Sigmoid colon (tissue), 7 donors: Measurements from ENCODE around the gene HDAC9. TPM values are rescaled to one million over a fixed set of nuclear protein-coding genes. Genes with fewer than 3 reads are reported as not detected.

Experiments
- DNase-seq: peaks from one replicate; pipeline ENCODE4 v3.0.0-alpha.2; 2019
- H3K27ac ChIP-seq, 4 donors: fragments of 200-600 bp; sonication (generic); one replicate each; pipeline ENCODE4 v1.5.1; 2016 to 2019; ENCODE audit warnings: mild to moderate bottlenecking in 1 of 4
- H3K27me3 ChIP-seq, 3 donors: fragments of 200-600 bp; sonication (generic); one replicate each; pipeline ENCODE4 v1.5.1; 2019; ENCODE audit warnings: mild to moderate bottlenecking in 1 of 3
- H3K36me3 ChIP-seq, 4 donors: fragments of 200-600 bp; sonication (generic); one replicate each; pipeline ENCODE4 v1.5.1; 2016 to 2019
- H3K4me1 ChIP-seq, 4 donors: fragments of 200-600 bp; sonication (generic); one replicate each; pipeline ENCODE4 v1.5.1; 2017 to 2019
- H3K4me3 ChIP-seq, 4 donors: fragments of 200-600 bp; sonication (generic); one replicate each; pipeline ENCODE4 v1.5.1; 2017 to 2019; ENCODE audit warnings: mild to moderate bottlenecking in 2 of 4, moderate library complexity in 1 of 4
- H3K9me3 ChIP-seq, 4 donors: fragments of 200-600 bp in 3 of 4; sonication (generic) in 3 of 4; one replicate each; pipeline versions ENCODE4 v1.5.1 to v1.6.1; 2013 to 2019
- CTCF ChIP-seq, 4 experiments: fragments of 450-650 bp in 3 of 4; fragments of 200-600 bp in 1 of 4; IDR thresholded peaks; one replicate each; pipeline ENCODE4 v1.5.1; 2016 to 2019; ENCODE audit warnings: antibody characterized with exemption in 4 of 4, mild to moderate bottlenecking in 3 of 4, moderate library complexity in 2 of 4
- EP300 ChIP-seq, 4 donors: sonication (generic); formaldehyde crosslinking; IDR thresholded peaks; one replicate each; pipeline ENCODE4 v1.6.1; 2017; ENCODE audit warnings: antibody characterized with exemption in 4 of 4
- POLR2A ChIP-seq, 2 donors: fragments of 450-650 bp; IDR thresholded peaks; one replicate each; pipeline ENCODE4 v1.6.1; 2016; ENCODE audit warnings: antibody characterized with exemption in 2 of 2, mild to moderate bottlenecking in 2 of 2, moderate library complexity in 2 of 2
- POLR2AphosphoS5 ChIP-seq, 4 donors: sonication (generic); formaldehyde crosslinking; IDR thresholded peaks; one replicate each; pipeline ENCODE4 v1.6.1; 2017; ENCODE audit warnings: antibody characterized with exemption in 4 of 4
- WGBS, 2 donors: extraction: QIAGEN DNeasy Blood & Tissue Kit; methylation state at CpG; one replicate each; pipeline ENCODE4 v1.1.7; 2013; 5-methylcytosine and 5-hydroxymethylcytosine counted together
- intact Hi-C: fragments of 100-400 bp; cut with DNase I; formaldehyde crosslinking; loops from one replicate; pipeline ENCODE4 v1.15.1; 2023
- polyA plus RNA-seq, 3 donors: library from polyadenylated mRNA; stranded (reverse); fragments of 200-250 nt; gene quantifications; one replicate each; pipeline ENCODE4 v1.2.3, GENCODE V29; 2013
- total RNA-seq, 4 donors: library from RNA; depleted of rRNA; stranded (reverse); fragments of >200 nt; gene quantifications; one replicate each; pipeline ENCODE4 v1.1.0, GENCODE V29; 2016
- donor health status: healthy with polysubstance abuse.
- donor health status: Bipolar disorder and iron deficiency.
- donor health status: healthy.

The HDAC9 gene
- total and polyA plus RNA-seq, 7 donors: 2.4 to 38.2 (median 22.2) TPM

- no peak for TF ChIP-seq CTCF (IDR thresholded peaks at IDR 0.05)
- TF ChIP-seq POLR2A (IDR thresholded peaks at IDR 0.05): no peak
- TF ChIP-seq POLR2AphosphoS5 (IDR thresholded peaks at IDR 0.05): no peak
- TF ChIP-seq EP300 (IDR thresholded peaks at IDR 0.05): no peak
- peaks cover 0 to 8% (median 2%) of the 10 kb centered on the region in 4 donors for H3K4me1 ChIP-seq
- peaks cover 0 to 5% (median 2%) of the 10 kb centered on the region in 4 donors for H3K36me3 ChIP-seq
- intact Hi-C loops: no loop called here
- H3K27ac ChIP-seq: no peak overlapping the region
- no peaks in the 10 kb centered on the region for H3K9me3 ChIP-seq
- H3K4me3 ChIP-seq: no peak overlapping the region
- DNase-seq: no peak
- H3K27me3 ChIP-seq: no peaks in the 10 kb centered on the region
- WGBS, 2 donors: 46 to 64% methylated on average over 3 of the region's 3 CpGs
These were observed 149.4 kb downstream of the HDAC9 start for GRCh38 chr7:18644981-18645380.

GRCh38 chr7:18647582-18647981, 152.0 kb downstream of the HDAC9 start:
- no peaks in the 10 kb centered on the region for H3K9me3 ChIP-seq
- H3K36me3 ChIP-seq: peaks cover 0 to 5% (median 2%) of the 10 kb centered on the region in 4 donors
- no peaks in the 10 kb centered on the region for H3K27me3 ChIP-seq
- WGBS, 2 donors: 86 to 88% methylated on average over 5 of the region's 5 CpGs
- H3K27ac ChIP-seq: no peak overlapping the region
- no peak overlapping the region for H3K4me3 ChIP-seq
- no peak for TF ChIP-seq POLR2AphosphoS5 (IDR thresholded peaks at IDR 0.05)
- TF ChIP-seq CTCF (IDR thresholded peaks at IDR 0.05): no peak
- TF ChIP-seq EP300 (IDR thresholded peaks at IDR 0.05): no peak
- no peak for TF ChIP-seq POLR2A (IDR thresholded peaks at IDR 0.05)
- peaks cover 0 to 8% (median 2%) of the 10 kb centered on the region in 4 donors for H3K4me1 ChIP-seq
- intact Hi-C loops: no loop called here
- DNase-seq: no peak

- H3K4me1 ChIP-seq: peaks cover 0 to 9% (median 8%) of the 10 kb centered on the region in 4 donors
- 91 to 94% methylated on average over 9 of the region's 9 CpGs for WGBS, 2 donors
- peaks cover 0 to 5% (median 2%) of the 10 kb centered on the region in 4 donors for H3K36me3 ChIP-seq
- DNase-seq: no peak
- no peak overlapping the region for H3K27ac ChIP-seq
- intact Hi-C loops: no loop called here
- no peaks in the 10 kb centered on the region for H3K27me3 ChIP-seq
- H3K4me3 ChIP-seq: no peak overlapping the region
- no peak for TF ChIP-seq CTCF (IDR thresholded peaks at IDR 0.05)
- no peak for TF ChIP-seq POLR2A (IDR thresholded peaks at IDR 0.05)
- TF ChIP-seq EP300 (IDR thresholded peaks at IDR 0.05): no peak
- TF ChIP-seq POLR2AphosphoS5 (IDR thresholded peaks at IDR 0.05): no peak
- H3K9me3 ChIP-seq: no peaks in the 10 kb centered on the region
These were observed 153.6 kb downstream of the HDAC9 start for GRCh38 chr7:18648849-18649758.

GRCh38 chr7:18653381-18654155, 158.0 kb downstream of the HDAC9 start:
- no peak overlapping the region for H3K27ac ChIP-seq
- intact Hi-C loops: no loop called here
- WGBS, 2 donors: 88 to 90% methylated on average over 2 of the region's 2 CpGs
- H3K27me3 ChIP-seq: no peaks in the 10 kb centered on the region
- no peaks in the 10 kb centered on the region for H3K9me3 ChIP-seq
- no peak for DNase-seq
- H3K4me1 ChIP-seq: peaks cover 0 to 9% (median 2%) of the 10 kb centered on the region in 4 donors
- H3K36me3 ChIP-seq: peaks cover 0 to 2% (median 0%) of the 10 kb centered on the region in 4 donors
- TF ChIP-seq CTCF (IDR thresholded peaks at IDR 0.05) (no peak), EP300 (IDR thresholded peaks at IDR 0.05) (no peak), POLR2AphosphoS5 (IDR thresholded peaks at IDR 0.05) (no peak), POLR2A (IDR thresholded peaks at IDR 0.05) (no peak)
- H3K4me3 ChIP-seq: no peak overlapping the region
